WTC11 (cell line): ENCODE data around the gene DUSP6. TPM values are rescaled to one million over a fixed set of nuclear protein-coding genes. Genes with fewer than 3 reads are reported as not detected.

ENCODE experiments used
- ATAC-seq: fragments of 200-7000 bp; cut with Tn5 transposase; 2 replicates; pipeline ENCODE4 v1.10.0; 2021; ENCODE audit warnings: mild to moderate bottlenecking, moderate library complexity
- CTCF ChIA-PET: fragments of 300-600 bp; sonication (Branson Sonifier 250); formaldehyde crosslinking; loops from one replicate; lab custom pipeline; 2021; ENCODE audit warnings: antibody characterized with exemption; lab: Charles Lee
- POLR2A ChIA-PET: fragments of 350-600 bp; sonication (Branson Sonifier 250); formaldehyde crosslinking; loops from one replicate; lab custom pipeline; 2021; ENCODE audit warnings: antibody characterized with exemption; lab: Charles Lee
- DNase-seq: peaks from one replicate; pipeline ENCODE4 v3.0.0; 2021; ENCODE audit warnings: low spot score
- H3K27ac Mint-ChIP-seq: 2 replicates; pipeline ENCODE4 v1.8.0; 2021; ENCODE audit warnings: mixed read lengths
- H3K27me3 Mint-ChIP-seq: 2 replicates; pipeline ENCODE4 v1.8.0; 2021; ENCODE audit warnings: low read depth, mild to moderate bottlenecking, moderate library complexity, mixed read lengths
- H3K36me3 Mint-ChIP-seq: 2 replicates; pipeline ENCODE4 v1.8.0; 2021; ENCODE audit warnings: mixed read lengths
- H3K4me1 Mint-ChIP-seq: 2 replicates; pipeline ENCODE4 v1.8.0; 2022; ENCODE audit warnings: mixed read lengths
- H3K4me3 Mint-ChIP-seq: 2 replicates; pipeline ENCODE4 v1.8.0; 2021; ENCODE audit warnings: mild to moderate bottlenecking, moderate library complexity, mixed read lengths
- H3K9me3 Mint-ChIP-seq: 2 replicates; pipeline ENCODE4 v1.8.0; 2021; ENCODE audit warnings: mixed read lengths
- AFF4 ChIP-seq: sonication (generic); formaldehyde crosslinking; IDR thresholded peaks from 2 replicates; pipeline ENCODE4 v1.8.1; 2023; ENCODE audit warnings: mild to moderate bottlenecking, missing genetic modification reagents, borderline replicate concordance
- ATF1 ChIP-seq: sonication (generic); formaldehyde crosslinking; IDR thresholded peaks from 2 replicates; pipeline ENCODE4 v1.8.1; 2023; ENCODE audit warnings: mild to moderate bottlenecking, moderate library complexity, missing genetic modification reagents
- CBFB ChIP-seq: sonication (generic); formaldehyde crosslinking; IDR thresholded peaks from 2 replicates; pipeline ENCODE4 v1.8.1; 2022; ENCODE audit warnings: mild to moderate bottlenecking, low read depth, missing genetic modification reagents
- CDX4 ChIP-seq: fragments of 250-450 bp; sonication (Bioruptor Pico); IDR thresholded peaks from 2 replicates; pipeline ENCODE4 v1.9.0; 2021; ENCODE audit warnings: moderate library complexity, mild to moderate bottlenecking, inconsistent platforms, borderline replicate concordance
- E2F1 ChIP-seq: sonication (generic); formaldehyde crosslinking; IDR thresholded peaks from 2 replicates; pipeline ENCODE4 v1.8.0; 2022; ENCODE audit warnings: mild to moderate bottlenecking, missing genetic modification reagents
- E2F5 ChIP-seq: sonication (generic); formaldehyde crosslinking; IDR thresholded peaks from 2 replicates; pipeline ENCODE4 v1.8.1; 2022; ENCODE audit warnings: mild to moderate bottlenecking, moderate library complexity, missing genetic modification reagents
- FOXP1 ChIP-seq: sonication (generic); formaldehyde crosslinking; IDR thresholded peaks from 2 replicates; pipeline ENCODE4 v1.8.0; 2022; ENCODE audit warnings: missing genetic modification reagents, mild to moderate bottlenecking, moderate library complexity, borderline replicate concordance
- GABPB1 ChIP-seq: sonication (generic); formaldehyde crosslinking; IDR thresholded peaks from 2 replicates; pipeline ENCODE4 v1.8.1; 2023; ENCODE audit warnings: mild to moderate bottlenecking, missing genetic modification reagents
- GRHL2 ChIP-seq: fragments of 250-450 bp; sonication (Bioruptor Pico); IDR thresholded peaks from 2 replicates; pipeline ENCODE4 v1.8.0; 2022; ENCODE audit warnings: mild to moderate bottlenecking, moderate library complexity; ENCODE audit not compliant: insufficient replicate concordance, severe bottlenecking
- IRF1 ChIP-seq: sonication (generic); formaldehyde crosslinking; IDR thresholded peaks from 2 replicates; pipeline ENCODE4 v1.8.0; 2023; ENCODE audit warnings: missing genetic modification reagents
- JUN ChIP-seq: sonication (generic); formaldehyde crosslinking; IDR thresholded peaks from 2 replicates; pipeline ENCODE4 v1.8.0; 2023; ENCODE audit warnings: mild to moderate bottlenecking, missing genetic modification reagents
- KAT7 ChIP-seq: sonication (generic); formaldehyde crosslinking; IDR thresholded peaks from 2 replicates; pipeline ENCODE4 v1.8.1; 2023; ENCODE audit warnings: missing genetic modification reagents, mild to moderate bottlenecking, borderline replicate concordance
- MXD4 ChIP-seq: fragments of 250-450 bp; sonication (Bioruptor Pico); IDR thresholded peaks from 2 replicates; pipeline ENCODE4 v1.8.0; 2021; ENCODE audit warnings: mild to moderate bottlenecking, moderate library complexity, borderline replicate concordance
- MYBL2 ChIP-seq: sonication (generic); formaldehyde crosslinking; IDR thresholded peaks from 2 replicates; pipeline ENCODE4 v1.8.1; 2023; ENCODE audit warnings: mild to moderate bottlenecking, moderate library complexity, missing genetic modification reagents
- NFATC4 ChIP-seq: fragments of 250-450 bp; sonication (Bioruptor Pico); IDR thresholded peaks from 2 replicates; pipeline ENCODE4 v1.9.0; 2021; ENCODE audit warnings: mild to moderate bottlenecking
- SMAD4 ChIP-seq: sonication (generic); formaldehyde crosslinking; IDR thresholded peaks from 2 replicates; pipeline ENCODE4 v1.8.0; 2022; ENCODE audit warnings: mild to moderate bottlenecking, missing genetic modification reagents
- SOX15 ChIP-seq: fragments of 250-450 bp; sonication (Bioruptor Pico); IDR thresholded peaks from 2 replicates; pipeline ENCODE4 v1.9.0; 2021; ENCODE audit warnings: mild to moderate bottlenecking
- STAT6 ChIP-seq: sonication (generic); formaldehyde crosslinking; conservative IDR thresholded peaks from 2 replicates; pipeline ENCODE4 v1.8.1; 2023; ENCODE audit warnings: mild to moderate bottlenecking, low read depth, missing genetic modification reagents, moderate library complexity
- ZNF232 ChIP-seq: sonication (generic); formaldehyde crosslinking; IDR thresholded peaks from 2 replicates; pipeline ENCODE4 v1.8.0; 2022; ENCODE audit warnings: mild to moderate bottlenecking, missing genetic modification reagents
- ZNF281 ChIP-seq: sonication (generic); formaldehyde crosslinking; IDR thresholded peaks from 2 replicates; pipeline ENCODE4 v1.8.0; 2023; ENCODE audit warnings: mild to moderate bottlenecking, missing genetic modification reagents
- ZNF317 ChIP-seq: sonication (generic); formaldehyde crosslinking; IDR thresholded peaks from 2 replicates; pipeline ENCODE4 v1.8.1; 2023; ENCODE audit warnings: low read depth, mild to moderate bottlenecking, moderate library complexity, missing genetic modification reagents, borderline replicate concordance
- ZNF396 ChIP-seq: fragments of 250-450 bp; sonication (Bioruptor Pico); IDR thresholded peaks from 2 replicates; pipeline ENCODE4 v1.8.0; 2021; ENCODE audit warnings: mild to moderate bottlenecking, moderate library complexity, borderline replicate concordance
- total RNA-seq: library from RNA; stranded (reverse); gene quantifications from 3 replicates; pipeline ENCODE4 v1.2.3, GENCODE V29; 2021

DUSP6 gene
- total RNA-seq, 1 experiment from 2014 or later = 245 TPM

GRCh38 chr12:89350630-89351488 is 1.4 kb downstream of the DUSP6 start:
- Mint-ChIP-seq H3K4me1 (peaks cover 51% of the 10 kb centered on the region), H3K36me3 (peaks cover 44% of the 10 kb centered on the region), H3K27me3 (peaks cover 21% of the 10 kb centered on the region), H3K4me3 (peak overlapping the region; percentile 97), H3K9me3 (no peaks in the 10 kb centered on the region), H3K27ac (peak overlapping the region; percentile 98)
- CTCF ChIA-PET = interaction anchor here (1.8 to 3.8 kb wide), 2 partner anchors 101 to 175 kb away, joined by 5 to 20 read pairs; partner anchors contain the start of gene POC1B
- peak; percentile 21 for DNase-seq
- POLR2A ChIA-PET = interaction anchor here (0.8 to 4.4 kb wide), 9 partner anchors 15 to 771 kb away, joined by 3 to 83 read pairs (median 6); partner anchors contain the start of genes GALNT4 and KITLG
- no peak for ATAC-seq
- TF ChIP-seq JUN (CRISPR knock-in tag) (0 out of 2 replicates have a peak, but pooled peaks have one; percentile 55), ZNF317 (no peak), ZNF396 (no peak), AFF4 (0 out of 2 replicates have a peak, but pooled peaks have one; percentile 56), GRHL2 (CRISPR knock-in tag) (no peak), ZNF281 (CRISPR knock-in tag) (peak; percentile 29; the same call in 1 of the 2 replicates), CDX4 (CRISPR knock-in tag) (no peak), MYBL2 (CRISPR knock-in tag) (0 out of 2 replicates have a peak, but pooled peaks have one; percentile 56), ZNF232 (CRISPR knock-in tag) (peak; percentile 78; the same call in 1 of the 2 replicates), NFATC4 (CRISPR knock-in tag) (no peak), E2F1 (no peak), SMAD4 (0 out of 2 replicates have a peak, but pooled peaks have one; percentile 9), MXD4 (CRISPR knock-in tag) (no peak), CBFB (CRISPR knock-in tag) (no peak), FOXP1 (CRISPR knock-in tag) (no peak), ATF1 (CRISPR knock-in tag) (no peak), KAT7 (CRISPR knock-in tag) (no peak), GABPB1 (CRISPR knock-in tag) (0 out of 2 replicates have a peak, but pooled peaks have one; percentile 34), E2F5 (CRISPR knock-in tag) (0 out of 2 replicates have a peak, but pooled peaks have one; percentile 4), STAT6 (CRISPR knock-in tag) (no peak), IRF1 (CRISPR knock-in tag) (no peak), SOX15 (CRISPR knock-in tag) (no peak)
